Renal cortex interstitium (tissue), 11 donors: ENCODE measurements around the gene NR2F1. TPM values are rescaled to one million over a fixed set of nuclear protein-coding genes. Genes with fewer than 3 reads are reported as not detected.

Experiments
- DNase-seq, 11 donors: peaks; one replicate each; pipeline ENCODE4 v3.0.0-alpha.2; 2013; ENCODE audit warnings: low read depth in 9 of 11, low spot score in 4 of 11; ENCODE audit errors: extremely low read depth in 1 of 11
- polyA plus RNA-seq, 3 donors: library from polyadenylated mRNA; unstranded; fragments of 120-200 nt; gene quantifications; one replicate each; pipeline ENCODE4 v1.2.1, GENCODE V29; 2013; ENCODE audit not compliant: insufficient read length in 3 of 3

Gene NR2F1
- polyA plus RNA-seq, 3 donors: 221 to 328 (median 258) TPM

DNA sequence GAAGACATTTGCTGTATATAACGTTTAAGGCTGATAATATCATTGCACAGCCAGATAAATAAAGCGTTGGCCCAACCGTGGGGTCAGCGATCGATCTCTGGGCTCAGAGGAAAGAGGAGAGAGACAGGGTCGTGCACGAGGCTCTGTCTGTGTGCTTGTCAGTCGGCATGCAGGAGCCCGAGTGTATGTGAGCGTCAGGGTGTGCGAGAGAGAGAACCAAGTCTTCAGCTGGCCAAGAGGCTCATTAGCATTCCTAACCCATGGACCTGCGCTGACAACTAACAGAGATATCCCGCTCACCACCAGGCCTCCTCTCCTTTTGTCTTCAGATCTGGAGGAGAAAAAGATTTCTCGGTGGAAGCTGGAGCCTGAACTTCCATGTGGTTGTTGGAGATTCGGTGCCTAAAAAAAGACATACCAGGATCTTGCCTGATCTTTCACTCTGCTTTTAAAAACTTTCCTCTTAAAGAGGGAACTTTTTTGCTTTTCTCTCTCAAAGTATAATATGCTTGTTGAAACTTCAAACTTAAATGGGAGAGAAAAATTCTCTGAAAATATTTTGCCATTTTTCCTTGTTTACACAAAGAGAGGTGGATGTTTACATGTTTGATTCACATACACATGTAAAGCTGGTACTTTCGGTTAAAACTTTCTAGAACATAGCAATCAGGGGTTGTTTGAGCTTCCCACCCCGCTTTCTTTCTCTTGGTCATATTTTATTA lies 16.5 kb downstream of the NR2F1 start:
- DNase-seq: peak in 2 of 11 donors; percentile 45 to 68

- peak in 4 of 11 donors; percentile 67 to 88 (median 84) for DNase-seq
These were observed 17.5 kb downstream of the NR2F1 start for GRCh38 chr5:93600409-93601070.

GRCh38 chr5:93601071-93601801 lies 18.2 kb downstream of the NR2F1 start:
- peak in 2 of 11 donors; percentile 63 to 64 for DNase-seq

GRCh38 chr5:93601802-93602155 lies 18.8 kb downstream of the NR2F1 start:
- DNase-seq: peak in 1 of 11 donors; percentile 47

DNA sequence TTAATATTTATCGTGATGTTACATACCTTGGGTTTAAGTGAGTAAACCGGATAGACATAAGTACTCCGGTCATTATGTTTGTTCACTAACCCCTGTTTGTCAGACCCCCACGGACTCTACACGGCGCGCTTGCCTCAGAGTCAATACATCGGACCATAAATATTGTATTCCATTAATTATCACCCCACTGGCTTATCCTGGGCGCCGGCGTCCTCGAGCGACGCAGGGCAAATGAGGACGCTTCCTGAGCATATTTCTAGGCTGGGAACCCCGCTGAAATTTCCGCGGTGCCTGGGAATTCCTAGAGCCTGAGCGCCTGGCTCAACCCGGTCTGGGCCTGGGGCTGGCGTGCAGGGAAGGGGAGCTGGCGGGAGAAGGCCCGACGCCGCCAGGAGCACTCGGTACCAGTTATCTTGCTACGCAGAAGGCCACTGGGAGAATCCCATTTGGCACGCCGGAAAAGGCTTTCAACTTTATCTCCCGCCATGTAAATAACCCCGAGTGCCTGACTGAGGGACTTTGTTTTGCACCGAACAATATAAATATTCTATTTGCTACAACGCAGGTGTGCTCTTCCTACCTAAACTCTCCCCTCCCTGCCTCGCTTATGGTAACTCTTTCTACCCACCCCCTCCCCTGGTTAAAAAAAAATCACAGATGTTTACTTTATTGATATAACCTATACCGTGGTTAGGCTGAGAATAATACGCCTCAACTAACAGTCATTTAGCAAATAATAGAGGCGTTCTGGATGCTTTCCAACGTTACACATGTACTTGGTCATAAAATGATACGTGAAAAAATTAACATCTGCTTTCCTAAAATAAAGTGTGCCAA lies 19.4 kb downstream of the NR2F1 start:
- peak in 2 of 11 donors; percentile 15 to 25 for DNase-seq

DNA sequence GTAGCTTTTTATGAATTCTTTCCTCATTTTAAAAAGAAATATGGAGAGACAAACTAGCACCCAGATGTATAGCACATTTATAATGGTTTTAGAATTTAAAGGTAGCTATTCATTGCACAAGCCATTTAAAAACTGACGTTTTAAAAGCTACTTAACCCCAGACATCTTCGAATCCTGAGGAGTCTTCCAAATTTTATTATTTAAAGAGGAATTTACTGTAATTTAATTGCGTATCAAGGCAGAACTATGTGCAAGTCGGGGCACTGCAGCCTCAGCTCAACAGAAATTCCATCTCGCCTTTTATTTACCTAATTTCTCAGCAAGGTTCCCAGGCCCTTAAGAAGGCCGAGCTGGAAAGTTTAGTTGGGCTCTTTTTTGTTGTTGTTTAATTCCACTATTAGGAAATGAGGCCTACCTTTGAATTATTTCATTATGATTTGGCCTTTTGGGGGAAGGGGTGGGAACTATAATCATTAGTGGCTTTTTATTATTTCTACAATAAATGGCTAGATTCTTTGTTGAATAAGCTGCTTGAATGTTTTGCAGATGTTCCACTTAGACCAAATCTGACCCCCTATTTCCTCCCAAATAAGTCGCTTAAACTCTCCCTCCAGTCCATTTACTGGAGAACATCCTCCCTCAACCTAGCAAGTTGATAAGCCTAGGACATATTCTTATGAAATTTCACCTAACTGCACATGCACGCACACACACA lies 20.2 kb downstream of the NR2F1 start:
- DNase-seq: peak in 1 of 11 donors; percentile 32

DNA sequence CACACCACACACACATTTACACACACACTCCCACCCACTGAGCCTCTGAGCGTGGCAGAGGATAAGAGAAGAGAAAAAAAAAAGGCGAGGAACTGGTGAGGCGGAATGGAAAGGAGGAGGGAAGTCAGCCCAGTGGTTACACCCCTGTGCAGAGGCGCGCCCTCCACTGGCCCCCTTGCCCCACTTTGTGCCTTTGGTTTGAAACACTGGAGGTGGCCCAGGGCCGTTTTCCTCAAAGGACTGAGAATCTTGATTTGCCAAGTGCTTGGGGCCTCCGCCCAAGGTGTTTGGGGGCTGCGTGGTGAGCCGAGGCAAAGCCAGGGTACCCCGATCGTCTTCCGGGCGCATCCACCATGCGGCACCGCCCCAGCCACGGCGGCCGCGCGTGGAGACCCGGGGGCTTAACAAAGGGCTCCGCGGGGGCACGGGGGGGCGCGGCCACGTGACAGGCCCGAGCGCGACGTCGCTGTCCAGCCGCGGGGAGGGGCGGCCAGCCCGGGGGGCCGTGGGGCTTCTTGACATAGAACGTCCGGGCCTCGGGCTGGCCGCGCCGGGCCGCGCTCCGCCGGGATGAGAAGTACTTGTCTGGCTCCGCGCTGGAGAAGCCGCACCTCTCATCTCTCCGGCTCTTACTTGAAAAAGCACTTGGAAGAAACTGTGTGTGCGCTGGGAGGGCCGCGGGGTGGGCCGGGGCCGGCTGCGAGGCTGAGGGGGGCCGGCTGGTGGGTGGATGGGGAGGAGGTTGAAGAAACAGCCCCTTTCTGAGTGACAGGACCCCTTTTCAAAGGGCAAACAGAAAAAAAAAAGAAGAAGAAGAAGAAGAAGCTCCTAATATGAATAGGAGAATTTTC lies 21.0 kb downstream of the NR2F1 start:
- peak in 1 of 11 donors; percentile 33 for DNase-seq

DNA sequence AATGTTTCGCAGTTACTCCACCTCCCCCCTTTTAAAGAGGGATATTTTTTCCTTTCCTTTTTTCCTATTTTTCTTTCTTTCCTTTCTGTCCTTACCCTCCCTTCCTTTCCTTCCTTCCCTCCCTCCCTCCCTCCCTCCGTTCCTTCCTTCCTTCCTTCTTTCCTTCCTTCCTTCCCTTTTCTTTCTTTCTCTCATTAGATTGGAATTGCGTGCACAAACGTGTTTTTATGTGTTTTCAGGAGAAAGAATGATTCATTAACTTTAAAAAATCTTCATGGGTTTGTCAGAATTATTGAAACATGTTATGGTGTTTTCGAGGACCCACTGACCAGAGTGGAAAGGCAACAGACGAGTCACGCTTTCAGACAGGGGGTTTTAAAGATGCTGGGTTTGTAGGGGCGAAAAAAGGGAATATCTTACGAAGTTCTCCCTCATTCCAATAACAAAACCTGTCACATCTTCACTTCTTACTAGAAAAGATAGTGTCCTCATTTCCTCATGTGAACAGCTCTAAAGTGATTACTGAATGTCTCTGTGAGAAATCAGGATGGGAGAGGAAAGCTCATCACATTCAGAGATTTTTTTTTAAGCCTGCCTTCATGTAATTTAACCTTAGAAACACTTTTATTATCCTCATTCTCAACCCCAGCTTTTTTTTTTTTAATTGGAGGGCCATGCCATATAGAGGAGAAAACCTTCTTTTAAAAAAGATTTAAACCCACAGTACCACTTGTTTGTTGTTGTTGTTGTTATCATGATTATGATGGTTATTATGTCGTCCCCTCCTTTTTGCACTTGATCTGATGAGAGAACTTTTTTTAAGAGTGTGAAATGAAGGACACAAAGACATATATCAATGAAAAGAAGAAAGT lies 21.9 kb downstream of the NR2F1 start:
- DNase-seq: peak in 1 of 11 donors; percentile 28

DNA sequence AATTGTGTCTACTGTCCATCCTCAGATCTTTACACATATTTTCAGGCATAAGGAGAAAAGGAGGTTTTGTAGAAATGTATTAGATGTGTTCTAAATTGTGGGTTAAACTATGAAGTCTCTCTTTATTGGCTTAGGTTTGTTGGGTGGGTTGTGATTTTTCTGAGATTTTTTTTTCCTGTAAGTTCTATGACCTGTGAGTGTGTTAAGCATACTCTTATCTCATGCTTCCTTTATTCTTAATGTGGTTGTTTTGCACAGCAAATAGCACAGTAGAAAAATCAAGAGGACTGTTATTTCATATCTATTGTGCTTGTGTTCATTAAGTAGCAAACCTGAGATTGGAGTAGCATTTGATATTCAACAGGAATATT lies 23.3 kb downstream of the NR2F1 start:
- DNase-seq: no peak

DNA sequence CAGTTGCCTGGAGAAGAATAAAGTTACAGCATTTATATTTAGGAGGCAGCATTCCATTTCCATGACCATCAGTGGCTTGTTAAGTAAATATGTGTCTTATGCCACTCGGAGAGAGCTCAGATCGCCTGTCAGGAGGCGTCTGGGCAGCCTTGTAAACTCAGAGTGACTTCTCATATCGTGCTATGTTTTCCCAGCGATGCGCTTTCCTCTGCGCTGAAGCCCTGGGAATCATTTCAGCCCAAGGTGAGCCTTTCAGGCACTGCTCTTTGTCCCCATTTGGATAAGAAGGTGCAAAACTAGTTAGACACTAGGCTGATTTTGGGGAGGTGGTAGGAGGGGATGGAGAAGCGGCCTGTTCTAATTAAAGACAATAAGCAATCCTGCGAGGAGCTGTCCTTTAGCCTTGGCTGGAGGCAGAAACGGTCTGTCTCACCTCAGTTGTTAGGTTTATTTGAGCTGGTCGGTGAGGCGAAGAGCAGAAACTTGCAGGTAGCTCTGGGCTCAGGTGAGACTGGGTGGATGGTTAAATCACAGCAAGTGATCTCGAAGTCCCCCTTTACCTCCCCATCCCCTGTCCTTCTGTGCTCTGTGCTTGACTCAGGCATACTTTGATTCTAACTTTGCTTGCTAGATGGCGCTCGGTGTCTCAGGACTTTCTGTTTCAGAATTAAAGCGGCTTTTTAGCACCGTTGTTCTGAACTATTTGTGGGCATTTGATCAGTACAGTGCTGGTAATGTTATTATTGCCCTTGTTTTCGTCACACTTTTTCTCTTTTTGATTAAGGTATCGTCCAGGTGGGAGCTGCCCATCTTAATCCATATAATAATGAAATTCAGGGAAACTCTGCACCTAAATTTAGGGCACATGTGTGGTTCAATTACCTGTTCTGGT lies 24.6 kb downstream of the NR2F1 start:
- DNase-seq: peak in 1 of 11 donors; percentile 75

DNA sequence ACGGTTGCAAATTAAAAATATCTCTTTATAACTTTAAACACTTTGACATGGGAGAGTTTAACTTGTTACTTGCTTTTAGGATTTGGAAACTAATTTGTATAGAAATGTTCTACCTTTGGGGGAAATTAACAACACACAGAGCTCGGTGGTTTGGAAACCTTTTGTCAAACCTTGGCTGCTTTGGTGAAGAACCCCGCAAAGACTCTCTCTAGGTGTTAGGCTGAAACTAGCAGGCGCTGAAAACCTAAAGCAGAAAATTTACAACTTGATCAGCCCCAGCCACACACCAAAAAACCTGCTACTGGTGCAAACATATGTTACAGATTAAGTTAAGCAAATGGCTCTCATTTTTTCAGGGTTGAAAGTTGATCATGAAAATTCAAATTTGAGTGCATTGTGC lies 25.8 kb downstream of the NR2F1 start:
- DNase-seq: no peak

DNA sequence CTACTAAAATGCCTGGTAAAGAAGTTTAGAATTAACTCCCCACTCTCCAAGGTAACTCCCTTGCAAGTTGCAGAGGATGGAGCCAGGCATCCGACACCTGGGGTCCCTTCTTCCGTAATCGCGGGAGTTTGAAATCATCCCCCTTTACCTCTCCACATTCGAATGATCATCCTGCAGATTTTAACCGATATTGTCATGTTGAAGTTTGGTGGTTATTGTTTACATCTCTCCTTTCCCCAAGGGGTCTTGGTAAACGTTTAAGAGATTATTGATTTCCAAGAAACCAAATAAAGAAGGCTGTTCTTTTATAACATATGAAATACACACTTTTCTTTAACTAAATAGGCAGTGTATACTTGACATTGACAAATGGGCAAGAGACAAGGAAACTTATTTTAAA lies 26.7 kb downstream of the NR2F1 start:
- DNase-seq: no peak

- DNase-seq: peak in 1 of 11 donors; percentile 12
These were observed 27.7 kb downstream of the NR2F1 start for GRCh38 chr5:93610581-93611272.

DNA sequence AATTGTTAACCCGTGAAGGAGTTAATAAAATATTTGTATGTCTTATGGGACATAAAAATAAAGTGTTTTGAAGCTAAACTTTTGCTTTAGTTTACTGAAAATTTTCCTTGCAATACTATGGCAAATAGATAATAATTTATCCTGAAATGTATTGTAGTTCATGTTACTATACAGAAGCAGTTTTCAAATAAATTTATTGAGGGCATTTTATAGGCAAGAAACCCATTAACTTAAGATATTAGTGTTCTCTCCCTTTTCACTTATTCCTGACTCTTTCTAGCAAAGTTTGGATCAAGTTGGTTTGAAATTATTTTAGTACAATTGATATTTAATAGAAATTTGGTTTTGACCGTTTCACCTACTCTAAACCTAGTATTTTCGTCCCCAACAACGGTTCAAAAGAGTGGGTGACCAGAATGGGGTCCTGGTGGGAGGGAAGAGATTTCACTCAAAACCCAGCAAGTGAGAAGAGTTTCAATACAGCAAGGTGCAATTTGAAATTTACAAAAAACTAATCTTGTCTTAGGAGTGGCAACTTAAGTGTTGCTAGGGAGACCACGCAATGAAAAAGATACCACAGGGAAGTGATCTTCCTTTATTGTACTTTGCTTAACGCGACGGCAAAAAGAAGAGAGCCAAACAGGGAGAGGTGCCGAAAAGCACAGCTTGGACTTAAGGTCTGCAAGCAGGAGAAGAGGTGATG lies 28.4 kb downstream of the NR2F1 start:
- DNase-seq: peak in 1 of 11 donors; percentile 39
